ENCODE data around the gene PAMR1. TPM values are rescaled to one million over a fixed set of nuclear protein-coding genes. Genes with fewer than 3 reads are reported as not detected.

Gene PAMR1, protein sequence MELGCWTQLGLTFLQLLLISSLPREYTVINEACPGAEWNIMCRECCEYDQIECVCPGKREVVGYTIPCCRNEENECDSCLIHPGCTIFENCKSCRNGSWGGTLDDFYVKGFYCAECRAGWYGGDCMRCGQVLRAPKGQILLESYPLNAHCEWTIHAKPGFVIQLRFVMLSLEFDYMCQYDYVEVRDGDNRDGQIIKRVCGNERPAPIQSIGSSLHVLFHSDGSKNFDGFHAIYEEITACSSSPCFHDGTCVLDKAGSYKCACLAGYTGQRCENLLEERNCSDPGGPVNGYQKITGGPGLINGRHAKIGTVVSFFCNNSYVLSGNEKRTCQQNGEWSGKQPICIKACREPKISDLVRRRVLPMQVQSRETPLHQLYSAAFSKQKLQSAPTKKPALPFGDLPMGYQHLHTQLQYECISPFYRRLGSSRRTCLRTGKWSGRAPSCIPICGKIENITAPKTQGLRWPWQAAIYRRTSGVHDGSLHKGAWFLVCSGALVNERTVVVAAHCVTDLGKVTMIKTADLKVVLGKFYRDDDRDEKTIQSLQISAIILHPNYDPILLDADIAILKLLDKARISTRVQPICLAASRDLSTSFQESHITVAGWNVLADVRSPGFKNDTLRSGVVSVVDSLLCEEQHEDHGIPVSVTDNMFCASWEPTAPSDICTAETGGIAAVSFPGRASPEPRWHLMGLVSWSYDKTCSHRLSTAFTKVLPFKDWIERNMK
- total RNA-seq = 0.11 and 0.79 TPM in 2 replicates

GRCh38 chr11:35525501-35526175 is at the start of gene PAMR1:
TSS of gene PAMR1 (minus strand) at chr11:35525616. CDS start at chr11:35525585, 31 bp downstream.

DNA sequence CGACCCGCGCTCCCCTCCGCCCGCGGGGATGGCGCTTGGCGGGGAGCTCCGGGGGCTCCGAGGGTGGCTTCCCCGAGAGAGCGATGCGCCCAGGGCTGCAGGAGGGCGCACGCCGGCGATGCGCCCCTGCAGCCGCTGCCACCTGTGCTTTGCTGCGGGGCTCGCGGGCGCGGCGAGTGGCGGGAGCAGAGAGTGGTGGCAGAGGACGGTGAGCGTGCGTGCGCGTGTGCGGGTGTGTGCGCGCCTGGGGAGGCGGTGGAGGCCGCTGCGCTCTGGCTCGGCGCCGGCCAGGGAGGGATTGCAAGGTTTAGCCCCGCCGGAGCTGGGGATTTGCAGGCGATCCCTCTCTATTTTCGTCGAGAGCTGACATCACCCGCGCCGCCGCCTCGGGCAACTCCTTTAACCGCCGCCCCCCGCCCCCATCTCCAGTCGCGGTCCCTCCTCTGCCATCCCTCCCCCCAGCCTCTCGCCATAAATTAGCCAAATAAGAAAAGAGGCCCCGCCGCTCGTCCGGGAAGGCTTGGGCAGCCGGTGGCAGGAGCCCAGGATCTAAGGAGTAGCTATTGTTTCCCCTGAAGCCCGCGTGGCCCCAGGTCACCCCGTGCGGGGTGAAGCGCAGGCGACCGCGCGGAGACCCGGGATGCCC is 106.1 kb downstream of the PAMR1 start, which contains the start of gene SLC1A2:
TSS of gene SLC1A2 (minus strand) at position 375 of the 646 bp plus-strand sequence. CDS start 592 bp downstream, outside the sequence.

Other genes with a start within 250 kb of the PAMR1 start
- not detected in 2 replicates for gene SLC1A2, start 106.1 kb downstream of the PAMR1 start, total RNA-seq
- gene FJX1, start 92.8 kb upstream of the PAMR1 start, total RNA-seq = 0.79 and 6.5 TPM in 2 replicates
- gene TRIM44, start 137.2 kb upstream of the PAMR1 start, total RNA-seq = 12.6 and 20.9 TPM in 2 replicates